Neural cell (in vitro differentiated cells): ENCODE measurements around the gene CBR3. TPM values are rescaled to one million over a fixed set of nuclear protein-coding genes. Genes with fewer than 3 reads are reported as not detected.

Experiments used
- H2AFZ ChIP-seq: fragments of 200-600, 300-800 bp; sonication (generic), shearing (Covaris generic); 2 replicates; pipeline ENCODE4 v1.6.0; 2014; ENCODE audit warnings: low read depth, mild to moderate bottlenecking, antibody characterized with exemption, low read length, moderate library complexity
- H3F3A ChIP-seq: fragments of 200-600 bp; shearing (Covaris generic); 2 replicates; pipeline ENCODE4 v1.6.1; 2016; ENCODE audit warnings: mild to moderate bottlenecking, moderate library complexity, mixed read lengths, antibody characterized with exemption, low read length; ENCODE audit not compliant: insufficient read depth, poor library complexity, severe bottlenecking
- H3K27ac ChIP-seq: fragments of 200-600, 300-800 bp; sonication (generic), shearing (Covaris generic); 2 replicates; pipeline ENCODE4 v1.5.1; 2014; ENCODE audit warnings: mild to moderate bottlenecking, low read length, moderate library complexity
- H3K27me3 ChIP-seq: fragments of 300-800, 200-600 bp; sonication (generic), shearing (Covaris generic); 2 replicates; pipeline ENCODE4 v1.6.0; 2014; ENCODE audit warnings: mild to moderate bottlenecking, low read depth, low read length, moderate library complexity; ENCODE audit not compliant: insufficient read depth
- H3K36me3 ChIP-seq: fragments of 300-800, 200-600 bp; sonication (generic), shearing (Covaris generic); 2 replicates; pipeline ENCODE4 v1.5.1; 2014; ENCODE audit warnings: mild to moderate bottlenecking, antibody characterized with exemption, low read length, moderate library complexity; ENCODE audit not compliant: insufficient read depth
- H3K4me2 ChIP-seq: fragments of 300-800, 200-600 bp; sonication (generic), shearing (Covaris generic); 2 replicates; pipeline ENCODE4 v1.6.0; 2014; ENCODE audit warnings: mild to moderate bottlenecking, low read length
- H3K4me3 ChIP-seq: fragments of 300-800, 200-600 bp; sonication (generic), shearing (Covaris generic); 2 replicates; pipeline ENCODE4 v1.5.1; 2014; ENCODE audit warnings: mild to moderate bottlenecking, low read length, moderate library complexity
- H3K79me2 ChIP-seq: fragments of 200-600 bp; shearing (Covaris generic); replicated peaks from 2 replicates; pipeline ENCODE4 v1.6.0; 2014; ENCODE audit warnings: mild to moderate bottlenecking, low read length, moderate library complexity; ENCODE audit not compliant: insufficient read depth
- H3K9ac ChIP-seq: fragments of 300-800, 200-600 bp; sonication (generic), shearing (Covaris generic); 2 replicates; pipeline ENCODE4 v1.6.1; 2016; ENCODE audit warnings: mild to moderate bottlenecking, low read length, mixed read lengths
- H3K9me2 ChIP-seq: fragments of 200-600 bp; shearing (Covaris generic); 2 replicates; pipeline ENCODE4 v1.6.1; 2016; ENCODE audit warnings: mild to moderate bottlenecking, low read length, mixed read lengths; ENCODE audit not compliant: insufficient read depth
- H3K9me3 ChIP-seq: fragments of 200-600, 300-800 bp; sonication (generic), shearing (Covaris generic); 2 replicates; pipeline ENCODE4 v1.6.1; 2016; ENCODE audit warnings: mild to moderate bottlenecking, mixed run types, low read length, moderate library complexity, mixed read lengths
- H4K20me1 ChIP-seq: fragments of 200-600 bp; shearing (Covaris generic); 2 replicates; pipeline ENCODE4 v1.6.1; 2016; ENCODE audit warnings: mild to moderate bottlenecking, mixed run types; ENCODE audit not compliant: insufficient read depth
- EP300 ChIP-seq: fragments of 450-650 bp; conservative IDR thresholded peaks from 2 replicates; pipeline ENCODE4 v1.6.1; 2014; ENCODE audit warnings: antibody characterized with exemption, mild to moderate bottlenecking, moderate library complexity; ENCODE audit not compliant: poor library complexity, severe bottlenecking
- EZH2 ChIP-seq: fragments of 200-600, 300-800 bp; shearing (Covaris generic), sonication (generic); IDR thresholded peaks from 2 replicates; pipeline ENCODE4 v1.6.1; 2014; ENCODE audit warnings: antibody characterized with exemption, low read length, borderline replicate concordance, mild to moderate bottlenecking; ENCODE audit not compliant: insufficient read depth, poor library complexity, severe bottlenecking
- MXI1 ChIP-seq: fragments of 450-650 bp; conservative IDR thresholded peaks from 2 replicates; pipeline ENCODE4 v1.6.1; 2014; ENCODE audit warnings: antibody characterized with exemption, mild to moderate bottlenecking; ENCODE audit not compliant: poor library complexity, severe bottlenecking
- POLR2AphosphoS5 ChIP-seq: IDR thresholded peaks from 2 replicates; pipeline ENCODE4 v1.6.1; 2012
- RAD21 ChIP-seq: fragments of 450-650 bp; conservative IDR thresholded peaks from 2 replicates; pipeline ENCODE4 v1.6.1; 2014; ENCODE audit warnings: antibody characterized with exemption, mild to moderate bottlenecking, moderate library complexity
- SMC3 ChIP-seq: fragments of 450-650 bp; conservative IDR thresholded peaks from 2 replicates; pipeline ENCODE4 v1.6.1; 2014; ENCODE audit warnings: antibody characterized with exemption, mild to moderate bottlenecking, moderate library complexity; ENCODE audit not compliant: poor library complexity
- TAF1 ChIP-seq: IDR thresholded peaks from 2 replicates; pipeline ENCODE4 v1.6.1; 2012; ENCODE audit warnings: low read depth
- polyA plus RNA-seq: library from polyadenylated mRNA; depleted of rRNA; stranded (reverse); fragments of >200 nt; gene quantifications from 2 replicates; pipeline ENCODE4 v1.2.3, GENCODE V29; 2014
- TF ChIP-seq, protein P1 (sequence below): fragments of 450-650 bp; IDR thresholded peaks from 2 replicates; pipeline ENCODE4 v1.5.1; 2014; ENCODE audit warnings: antibody characterized with exemption, mild to moderate bottlenecking, moderate library complexity; ENCODE audit not compliant: poor library complexity, severe bottlenecking
- TF ChIP-seq, protein P2 (sequence below): IDR thresholded peaks from 2 replicates; pipeline ENCODE4 v1.6.1; 2012; ENCODE audit warnings: borderline replicate concordance

The CBR3 gene
- polyA plus RNA-seq, 1 donor from 2014 or later, result not detected

DNA sequence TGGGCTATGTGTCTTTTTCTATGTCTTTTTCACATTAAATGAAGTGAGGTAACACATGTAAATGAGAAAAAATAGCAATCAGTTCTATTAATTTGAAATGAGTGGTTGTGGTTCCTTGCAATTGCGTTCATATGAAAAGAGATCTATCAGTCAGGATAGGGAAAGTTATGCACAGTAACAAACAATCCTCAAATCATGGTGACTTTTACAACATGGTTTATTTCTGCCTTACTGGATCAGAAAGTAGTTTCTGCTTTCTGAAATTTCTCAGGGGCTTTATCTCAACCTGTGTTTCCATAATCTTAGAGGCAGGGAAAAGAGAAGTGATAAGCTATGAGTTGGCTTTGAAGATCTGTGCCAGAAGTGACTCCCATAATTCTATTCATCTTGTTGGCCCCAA lies 60.7 kb downstream of the CBR3 start:
- Histone ChIP-seq H2AFZ (no peak overlapping the region), H3K4me2 (no peak overlapping the region), H3K27ac (no peak overlapping the region), H3K9ac (no peak overlapping the region), H3K79me2 (no peaks in the 10 kb centered on the region), H3K36me3 (no peaks in the 10 kb centered on the region), H3K27me3 (no peaks in the 10 kb centered on the region), H3K4me3 (no peak overlapping the region), H4K20me1 (no peaks in the 10 kb centered on the region), H3F3A (no peaks in the 10 kb centered on the region), H3K9me3 (no peaks in the 10 kb centered on the region), H3K9me2 (no peaks in the 10 kb centered on the region)
- TF ChIP-seq EZH2, result no peak
- TF ChIP-seq TAF1, result no peak
- no peak for TF ChIP-seq RAD21
- no peak for TF ChIP-seq MXI1
- TF ChIP-seq, protein P1, sequence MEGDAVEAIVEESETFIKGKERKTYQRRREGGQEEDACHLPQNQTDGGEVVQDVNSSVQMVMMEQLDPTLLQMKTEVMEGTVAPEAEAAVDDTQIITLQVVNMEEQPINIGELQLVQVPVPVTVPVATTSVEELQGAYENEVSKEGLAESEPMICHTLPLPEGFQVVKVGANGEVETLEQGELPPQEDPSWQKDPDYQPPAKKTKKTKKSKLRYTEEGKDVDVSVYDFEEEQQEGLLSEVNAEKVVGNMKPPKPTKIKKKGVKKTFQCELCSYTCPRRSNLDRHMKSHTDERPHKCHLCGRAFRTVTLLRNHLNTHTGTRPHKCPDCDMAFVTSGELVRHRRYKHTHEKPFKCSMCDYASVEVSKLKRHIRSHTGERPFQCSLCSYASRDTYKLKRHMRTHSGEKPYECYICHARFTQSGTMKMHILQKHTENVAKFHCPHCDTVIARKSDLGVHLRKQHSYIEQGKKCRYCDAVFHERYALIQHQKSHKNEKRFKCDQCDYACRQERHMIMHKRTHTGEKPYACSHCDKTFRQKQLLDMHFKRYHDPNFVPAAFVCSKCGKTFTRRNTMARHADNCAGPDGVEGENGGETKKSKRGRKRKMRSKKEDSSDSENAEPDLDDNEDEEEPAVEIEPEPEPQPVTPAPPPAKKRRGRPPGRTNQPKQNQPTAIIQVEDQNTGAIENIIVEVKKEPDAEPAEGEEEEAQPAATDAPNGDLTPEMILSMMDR, result no peak
- no peak for TF ChIP-seq POLR2AphosphoS5
- TF ChIP-seq, protein P2, sequence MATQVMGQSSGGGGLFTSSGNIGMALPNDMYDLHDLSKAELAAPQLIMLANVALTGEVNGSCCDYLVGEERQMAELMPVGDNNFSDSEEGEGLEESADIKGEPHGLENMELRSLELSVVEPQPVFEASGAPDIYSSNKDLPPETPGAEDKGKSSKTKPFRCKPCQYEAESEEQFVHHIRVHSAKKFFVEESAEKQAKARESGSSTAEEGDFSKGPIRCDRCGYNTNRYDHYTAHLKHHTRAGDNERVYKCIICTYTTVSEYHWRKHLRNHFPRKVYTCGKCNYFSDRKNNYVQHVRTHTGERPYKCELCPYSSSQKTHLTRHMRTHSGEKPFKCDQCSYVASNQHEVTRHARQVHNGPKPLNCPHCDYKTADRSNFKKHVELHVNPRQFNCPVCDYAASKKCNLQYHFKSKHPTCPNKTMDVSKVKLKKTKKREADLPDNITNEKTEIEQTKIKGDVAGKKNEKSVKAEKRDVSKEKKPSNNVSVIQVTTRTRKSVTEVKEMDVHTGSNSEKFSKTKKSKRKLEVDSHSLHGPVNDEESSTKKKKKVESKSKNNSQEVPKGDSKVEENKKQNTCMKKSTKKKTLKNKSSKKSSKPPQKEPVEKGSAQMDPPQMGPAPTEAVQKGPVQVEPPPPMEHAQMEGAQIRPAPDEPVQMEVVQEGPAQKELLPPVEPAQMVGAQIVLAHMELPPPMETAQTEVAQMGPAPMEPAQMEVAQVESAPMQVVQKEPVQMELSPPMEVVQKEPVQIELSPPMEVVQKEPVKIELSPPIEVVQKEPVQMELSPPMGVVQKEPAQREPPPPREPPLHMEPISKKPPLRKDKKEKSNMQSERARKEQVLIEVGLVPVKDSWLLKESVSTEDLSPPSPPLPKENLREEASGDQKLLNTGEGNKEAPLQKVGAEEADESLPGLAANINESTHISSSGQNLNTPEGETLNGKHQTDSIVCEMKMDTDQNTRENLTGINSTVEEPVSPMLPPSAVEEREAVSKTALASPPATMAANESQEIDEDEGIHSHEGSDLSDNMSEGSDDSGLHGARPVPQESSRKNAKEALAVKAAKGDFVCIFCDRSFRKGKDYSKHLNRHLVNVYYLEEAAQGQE, result no peak
- no peak for TF ChIP-seq EP300
- no peak for TF ChIP-seq SMC3

Other genes with a start within 250 kb of the CBR3 start
- gene SETD4, start 74.6 kb upstream of the CBR3 start, polyA plus RNA-seq, result 64.4 and 65.2 TPM in 2 replicates
- 7.8 and 9.2 TPM in 2 replicates for gene CBR1, start 65.1 kb upstream of the CBR3 start, polyA plus RNA-seq
- 14.0 and 19.1 TPM in 2 replicates for gene DOP1B, start 21.7 kb downstream of the CBR3 start, polyA plus RNA-seq
- gene MORC3, start 185.1 kb downstream of the CBR3 start, polyA plus RNA-seq, result 56.6 and 65.4 TPM in 2 replicates